B cell (primary cell): ENCODE measurements around the gene HNF1B. TPM values are rescaled to one million over a fixed set of nuclear protein-coding genes. Genes with fewer than 3 reads are reported as not detected.

ENCODE experiments used
- ATAC-seq: fragments of 200-7000 bp; cut with Tn5 transposase; one replicate; pipeline ENCODE4 v1.10.0; 2021; ENCODE audit warnings: low read depth, mild to moderate bottlenecking, moderate number of reproducible peaks, moderate library complexity
- CTCF ChIA-PET: fragments of 350-600 bp; sonication (Branson Sonifier 250); formaldehyde crosslinking; loops from one replicate; lab custom pipeline; 2021; ENCODE audit warnings: antibody characterized with exemption, inconsistent platforms; lab: Charles Lee
- POLR2A ChIA-PET: fragments of 350-600 bp; sonication (Branson Sonifier 250); formaldehyde crosslinking; loops from one replicate; lab custom pipeline; 2021; ENCODE audit warnings: antibody characterized with exemption; lab: Charles Lee
- DNase-seq: peaks from one replicate; pipeline ENCODE4 v3.0.0; 2013
- H2AFZ ChIP-seq: 2 replicates; pipeline ENCODE4 v1.6.1; 2012; ENCODE audit warnings: mild to moderate bottlenecking, low read depth, low read length; ENCODE audit not compliant: insufficient read depth, poor library complexity, severe bottlenecking
- H3K27ac ChIP-seq, 2 donors: 1 replicate in 1 of 2; 2 replicates in 1 of 2; pipeline ENCODE4 v1.5.1; 2012 to 2013; ENCODE audit warnings: low read length in 2 of 2, mild to moderate bottlenecking in 2 of 2, moderate library complexity in 1 of 2
- H3K27me3 ChIP-seq, 4 experiments: fragments of 200-600 bp in 1 of 4; sonication (generic) in 1 of 4; replicated peaks in 1 of 4; 1 replicate in 2 of 4; 2 replicates in 2 of 4; pipeline versions ENCODE4 v1.6.1 to v1.7.0; 2013 to 2016; ENCODE audit warnings: low read length in 3 of 4, mild to moderate bottlenecking in 2 of 4, mixed read lengths in 1 of 4, moderate library complexity in 1 of 4; ENCODE audit not compliant: insufficient read depth in 4 of 4, control insufficient read depth in 3 of 4; ENCODE audit errors: control extremely low read depth in 1 of 4
- H3K36me3 ChIP-seq, 2 experiments: replicated peaks in 1 of 2; 1 replicate in 1 of 2; 2 replicates in 1 of 2; pipeline versions ENCODE4 v1.6.1 to v1.7.1; 2013; ENCODE audit warnings: low read length in 1 of 2; ENCODE audit not compliant: insufficient read depth in 2 of 2, control insufficient read depth in 1 of 2; ENCODE audit errors: control extremely low read depth in 1 of 2, extremely low read depth in 1 of 2
- H3K4me1 ChIP-seq, 2 donors: fragments of 200-600 bp in 1 of 2; sonication (generic) in 1 of 2; 1 replicate in 1 of 2; 2 replicates in 1 of 2; pipeline versions ENCODE4 v1.5.1 to v1.6.1; 2013 to 2017; ENCODE audit warnings: low read length in 2 of 2; ENCODE audit not compliant: control insufficient read depth in 2 of 2, insufficient read depth in 2 of 2
- H3K4me2 ChIP-seq: replicated peaks from 2 replicates; pipeline ENCODE3; 2012; ENCODE audit warnings: mild to moderate bottlenecking, low read depth, low read length; ENCODE audit not compliant: poor library complexity, severe bottlenecking
- H3K4me3 ChIP-seq, 5 experiments: fragments of 200-600 bp in 1 of 5; sonication (generic) in 1 of 5; 1 replicate in 3 of 5; 2 replicates in 2 of 5; pipeline versions ENCODE4 v1.5.1 to v1.7.0; 2011 to 2016; ENCODE audit warnings: low read length in 4 of 5, mild to moderate bottlenecking in 4 of 5, low read depth in 2 of 5, control low read depth in 1 of 5, moderate library complexity in 1 of 5; ENCODE audit not compliant: insufficient read depth in 1 of 5; ENCODE audit errors: control extremely low read depth in 1 of 5, extremely low read depth in 1 of 5
- H3K79me2 ChIP-seq: fragments of 200-600 bp; sonication (generic); one replicate; pipeline ENCODE4 v1.6.0; 2016; ENCODE audit warnings: low read length; ENCODE audit not compliant: control insufficient read depth, insufficient read depth
- H3K9ac ChIP-seq: fragments of 200-600 bp; sonication (generic); 2 replicates; pipeline ENCODE4 v1.6.1; 2017; ENCODE audit warnings: mild to moderate bottlenecking, low read length, moderate library complexity
- H3K9me3 ChIP-seq, 3 donors: one replicate each; pipeline versions ENCODE4 v1.6.1 to v1.7.1; 2013; ENCODE audit warnings: low read length in 2 of 3; ENCODE audit not compliant: control insufficient read depth in 2 of 3, insufficient read depth in 1 of 3; ENCODE audit errors: control extremely low read depth in 1 of 3
- H4K20me1 ChIP-seq: 2 replicates; pipeline ENCODE4 v1.6.0; 2012; ENCODE audit warnings: mild to moderate bottlenecking, low read length; ENCODE audit not compliant: insufficient read depth, control insufficient read depth, poor library complexity, severe bottlenecking
- H3K27ac Mint-ChIP-seq: one replicate; pipeline ENCODE4 v1.8.0; 2021; ENCODE audit warnings: mixed read lengths
- H3K27me3 Mint-ChIP-seq: one replicate; pipeline ENCODE4 v1.8.0; 2021; ENCODE audit warnings: mixed read lengths
- H3K4me1 Mint-ChIP-seq: one replicate; pipeline ENCODE4 v1.8.0; 2021; ENCODE audit warnings: mixed read lengths
- H3K4me3 Mint-ChIP-seq: one replicate; pipeline ENCODE4 v1.8.0; 2021; ENCODE audit warnings: mixed read lengths
- H3K9me3 Mint-ChIP-seq: one replicate; pipeline ENCODE4 v1.8.0; 2022; ENCODE audit warnings: mixed read lengths; ENCODE audit not compliant: insufficient read depth
- EZH2 ChIP-seq: IDR thresholded peaks from 2 replicates; pipeline ENCODE4 v1.6.1; 2012; ENCODE audit warnings: borderline replicate concordance, low read depth, mild to moderate bottlenecking, moderate library complexity, low read length; ENCODE audit not compliant: insufficient read depth, poor library complexity, severe bottlenecking
- WGBS: methylation state at CpG from one replicate; pipeline ENCODE4 v1.1.5; 2013; ENCODE audit warnings: missing lambda C conversion rate; ENCODE audit not compliant: insufficient coverage; 5-methylcytosine and 5-hydroxymethylcytosine counted together
- intact Hi-C: fragments of 100-400 bp; cut with micrococcal nuclease; formaldehyde crosslinking; loops from one replicate; pipeline ENCODE4 v1.10.0; 2022
- polyA plus RNA-seq: library from polyadenylated mRNA; depleted of rRNA; stranded (reverse); fragments of >200 nt; gene quantifications from 2 replicates; pipeline ENCODE4 v1.2.3, GENCODE V29; 2012
- total RNA-seq, 2 donors: library from RNA; stranded (reverse); fragments of 120-200 nt in 1 of 2; gene quantifications; 1 replicate in 1 of 2; 2 replicates in 1 of 2; pipeline versions ENCODE4 v1.2.3 to v1.2.4, GENCODE V29; 2013 to 2022
- TF ChIP-seq, protein P1 (sequence below): fragments of 200-600 bp; IDR thresholded peaks from one replicate; pipeline ENCODE4 v1.8.0; 2022; ENCODE audit warnings: antibody characterized with exemption, mild to moderate bottlenecking

The HNF1B gene
- total and polyA plus RNA-seq, 2 donors (not counting 1 experiment from before 2014, with no cell fraction given), result 1.5 TPM; not detected in 1

DNA sequence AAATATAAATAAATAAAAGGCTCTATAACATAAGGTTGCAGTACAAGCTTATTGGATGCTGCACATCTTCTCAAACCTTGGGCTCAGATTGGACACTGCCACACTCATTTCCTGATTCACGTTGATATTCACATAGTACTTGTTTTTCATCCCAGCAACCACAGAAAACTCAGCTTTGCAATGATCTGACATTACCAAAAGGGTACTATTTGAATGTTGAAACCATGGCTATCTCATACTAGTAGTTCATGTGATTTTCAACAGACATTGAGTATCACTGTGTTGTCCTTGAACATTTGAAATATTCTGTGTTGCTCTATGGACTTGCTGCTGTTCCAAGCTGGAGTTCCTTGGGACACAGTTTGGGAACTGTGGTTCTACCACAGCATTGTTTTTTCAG is 87.7 kb downstream of the HNF1B start:
- H3K27me3 Mint-ChIP-seq, result peaks cover 11% of the 10 kb centered on the region
- ATAC-seq (no peak), DNase-seq (no peak)
- H3K36me3 ChIP-seq, result no peaks in the 10 kb centered on the region
- H3K9me3 ChIP-seq, result no peaks in the 10 kb centered on the region
- no peak overlapping the region for H3K27ac ChIP-seq
- H3K27ac Mint-ChIP-seq, result no peak overlapping the region
- ChIA-PET CTCF (no interaction called here), POLR2A (no interaction called here)
- H3K9me3 Mint-ChIP-seq, result no peaks in the 10 kb centered on the region
- no peak overlapping the region for H3K4me3 Mint-ChIP-seq
- H3K4me1 ChIP-seq, result no peaks in the 10 kb centered on the region
- H3K4me3 ChIP-seq, result no peak overlapping the region
- H3K79me2 ChIP-seq, result no peaks in the 10 kb centered on the region
- no peak overlapping the region for H2AFZ ChIP-seq
- no peak overlapping the region for H3K9ac ChIP-seq
- intact Hi-C loops, result no loop called here
- no peak overlapping the region for H3K4me2 ChIP-seq
- H3K4me1 Mint-ChIP-seq, result no peaks in the 10 kb centered on the region
- peaks cover 0 to 5% (median 2%) of the 10 kb centered on the region in 4 experiments for H3K27me3 ChIP-seq
- no peaks in the 10 kb centered on the region for H4K20me1 ChIP-seq
- 80% methylated on average over 1 of the region's 1 CpG for WGBS
- TF ChIP-seq, protein P1, sequence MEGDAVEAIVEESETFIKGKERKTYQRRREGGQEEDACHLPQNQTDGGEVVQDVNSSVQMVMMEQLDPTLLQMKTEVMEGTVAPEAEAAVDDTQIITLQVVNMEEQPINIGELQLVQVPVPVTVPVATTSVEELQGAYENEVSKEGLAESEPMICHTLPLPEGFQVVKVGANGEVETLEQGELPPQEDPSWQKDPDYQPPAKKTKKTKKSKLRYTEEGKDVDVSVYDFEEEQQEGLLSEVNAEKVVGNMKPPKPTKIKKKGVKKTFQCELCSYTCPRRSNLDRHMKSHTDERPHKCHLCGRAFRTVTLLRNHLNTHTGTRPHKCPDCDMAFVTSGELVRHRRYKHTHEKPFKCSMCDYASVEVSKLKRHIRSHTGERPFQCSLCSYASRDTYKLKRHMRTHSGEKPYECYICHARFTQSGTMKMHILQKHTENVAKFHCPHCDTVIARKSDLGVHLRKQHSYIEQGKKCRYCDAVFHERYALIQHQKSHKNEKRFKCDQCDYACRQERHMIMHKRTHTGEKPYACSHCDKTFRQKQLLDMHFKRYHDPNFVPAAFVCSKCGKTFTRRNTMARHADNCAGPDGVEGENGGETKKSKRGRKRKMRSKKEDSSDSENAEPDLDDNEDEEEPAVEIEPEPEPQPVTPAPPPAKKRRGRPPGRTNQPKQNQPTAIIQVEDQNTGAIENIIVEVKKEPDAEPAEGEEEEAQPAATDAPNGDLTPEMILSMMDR, result no peak
- no peak for TF ChIP-seq EZH2

DNA sequence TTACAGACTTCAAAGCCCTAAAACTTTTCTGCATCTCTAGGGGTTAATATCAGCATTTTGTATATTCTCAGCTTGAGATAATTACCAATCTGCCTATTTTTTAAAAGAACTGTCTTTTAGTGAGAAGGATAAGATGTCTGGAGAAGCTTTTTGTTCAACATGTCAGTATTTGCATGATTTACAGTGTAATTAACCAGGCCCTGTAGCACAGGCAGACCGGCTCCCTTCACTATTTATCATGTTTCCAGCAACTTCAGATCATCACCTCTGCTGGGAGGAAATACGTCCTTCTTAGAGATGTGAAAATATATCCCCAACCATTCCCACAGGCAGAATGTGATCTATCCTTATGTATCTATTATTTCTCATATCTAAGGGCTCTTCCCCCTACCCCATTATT is 93.0 kb downstream of the HNF1B start:
- H3K4me2 ChIP-seq, result no peak overlapping the region
- H3K4me1 ChIP-seq, result no peaks in the 10 kb centered on the region
- intact Hi-C loops, result no loop called here
- H3K36me3 ChIP-seq, result no peaks in the 10 kb centered on the region
- H3K79me2 ChIP-seq, result no peaks in the 10 kb centered on the region
- DNase-seq (no peak), ATAC-seq (no peak)
- WGBS, result no CpG with 5 or more reads among the region's 2 CpGs
- Mint-ChIP-seq H3K27me3 (peaks cover 44% of the 10 kb centered on the region), H3K4me1 (no peaks in the 10 kb centered on the region), H3K27ac (no peak overlapping the region), H3K9me3 (no peaks in the 10 kb centered on the region), H3K4me3 (no peak overlapping the region)
- H3K27ac ChIP-seq, result no peak overlapping the region
- H4K20me1 ChIP-seq, result no peaks in the 10 kb centered on the region
- no peak overlapping the region for H2AFZ ChIP-seq
- CTCF ChIA-PET, result no interaction called here
- H3K9ac ChIP-seq, result no peak overlapping the region
- POLR2A ChIA-PET, result no interaction called here
- no peak for TF ChIP-seq EZH2
- TF ChIP-seq, protein P1, result no peak
- H3K27me3 ChIP-seq, result peaks cover 0 to 27% (median 12%) of the 10 kb centered on the region in 4 experiments
- no peak overlapping the region for H3K4me3 ChIP-seq
- H3K9me3 ChIP-seq, result no peaks in the 10 kb centered on the region
